ENCODE measurements around the gene GLT1D1.

GLT1D1 gene

GRCh38 chr12:128938886-128939285, 85.6 kb downstream of the GLT1D1 start:
- CTCF ChIA-PET = interaction anchor here (0.9 to 1.5 kb wide), 2 partner anchors 8 to 156 kb away, joined by 3 to 4 read pairs; no protein-coding TSS in a partner anchor
- no peak for TF ChIP-seq CTCF (IDR thresholded peaks at IDR 0.05; ENCODE audit: control extremely low read depth, extremely low read depth, low read depth, missing control alignments)
- POLR2A ChIA-PET = no interaction called here
- no peak for DNase-seq (ENCODE audit: extremely low spot score)

GRCh38 chr12:128940090-128940888, 87.0 kb downstream of the GLT1D1 start:
- no peak for DNase-seq (ENCODE audit: extremely low spot score)
- POLR2A ChIA-PET = no interaction called here
- CTCF ChIA-PET = no interaction called here
- TF ChIP-seq CTCF (IDR thresholded peaks at IDR 0.05; ENCODE audit: control extremely low read depth, extremely low read depth, low read depth, missing control alignments) = no peak

DNA sequence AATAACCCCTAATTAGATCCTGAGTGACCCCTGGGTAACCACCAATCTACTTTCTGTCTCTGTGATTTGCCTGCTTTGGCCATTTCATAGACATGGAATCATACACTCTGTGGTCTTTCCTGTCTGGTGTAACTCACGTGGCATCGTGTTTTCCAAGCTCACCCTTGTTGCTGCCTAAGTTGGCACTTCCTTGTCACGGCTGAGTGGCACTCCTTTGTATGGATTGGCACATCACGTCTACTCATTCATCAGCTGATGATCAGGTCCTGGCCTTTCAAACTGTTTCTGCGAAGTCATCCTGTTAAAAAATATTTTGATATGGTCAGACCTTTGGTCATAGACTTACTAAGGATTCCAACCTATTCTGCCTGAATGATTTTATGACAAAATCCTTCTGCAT, 87.7 kb downstream of the GLT1D1 start:
- no peak for TF ChIP-seq CTCF (IDR thresholded peaks at IDR 0.05; ENCODE audit: control extremely low read depth, extremely low read depth, low read depth, missing control alignments)
- POLR2A ChIA-PET = no interaction called here
- CTCF ChIA-PET = no interaction called here
- DNase-seq (ENCODE audit: extremely low spot score) = no peak

GRCh38 chr12:128942960-128943477, 89.7 kb downstream of the GLT1D1 start:
- POLR2A ChIA-PET = no interaction called here
- no peak for TF ChIP-seq CTCF (IDR thresholded peaks at IDR 0.05; ENCODE audit: control extremely low read depth, extremely low read depth, low read depth, missing control alignments)
- no peak for DNase-seq (ENCODE audit: extremely low spot score)

DNA sequence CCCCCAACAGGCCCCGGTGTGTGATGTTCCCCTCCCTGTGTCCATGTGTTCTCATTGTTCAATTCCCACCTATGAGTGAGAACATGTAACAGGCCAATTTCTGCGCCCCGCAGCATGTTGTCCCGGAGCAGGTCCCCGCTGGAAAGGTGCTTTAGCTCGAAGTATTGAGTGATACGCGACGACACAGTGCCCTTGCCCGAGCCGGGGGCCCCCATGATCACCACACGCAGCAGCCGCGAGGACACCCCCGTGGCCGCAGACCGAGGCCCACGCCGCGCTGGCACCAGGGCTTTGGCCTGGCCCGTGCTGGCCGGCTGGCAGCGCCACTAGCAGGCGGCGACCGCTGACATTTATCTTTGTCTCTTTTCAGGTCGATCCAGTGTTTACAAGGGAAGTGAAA, 91.7 kb downstream of the GLT1D1 start:
- CTCF ChIA-PET = no interaction called here
- TF ChIP-seq CTCF (IDR thresholded peaks at IDR 0.05; ENCODE audit: control extremely low read depth, extremely low read depth, low read depth, missing control alignments) = no peak
- POLR2A ChIA-PET = no interaction called here
- no peak for DNase-seq (ENCODE audit: extremely low spot score)

More at GRCh38 chr12:128942960-128943477, 89.7 kb downstream of the GLT1D1 start:
- CTCF ChIA-PET = no interaction called here

- ChIA-PET CTCF (interaction anchor here (1.4 to 1.6 kb wide), 2 partner anchors 8 to 18 kb away, joined by 4 read pairs; no protein-coding TSS in a partner anchor), POLR2A (no interaction called here)
These were observed 93.9 kb downstream of the GLT1D1 start for GRCh38 chr12:128947209-128947608.

More at GRCh38 chr12:128947209-128947608, 93.9 kb downstream of the GLT1D1 start:
- DNase-seq (ENCODE audit: extremely low spot score) = no peak
- TF ChIP-seq CTCF (IDR thresholded peaks at IDR 0.05; ENCODE audit: control extremely low read depth, extremely low read depth, low read depth, missing control alignments) = no peak

Measured in GM10248 (cell line).